Natural killer cell treated with Interleukin-12 subunit alpha and Interleukin-12 subunit beta and Interleukin-15 and Interleukin-18, amount 100 ng/mL, for 72 hours (primary cell): ENCODE measurements around the gene USP17L12. TPM values are rescaled to one million over a fixed set of nuclear protein-coding genes. Genes with fewer than 3 reads are reported as not detected.

ENCODE experiments used
- total RNA-seq, 2 donors: library from RNA; stranded (reverse); gene quantifications; one replicate each; pipeline ENCODE4 v1.2.3, GENCODE V29; 2022

Gene USP17L12
- total RNA-seq, 2 donors from 2014 or later, result not detected

Other genes with a start within 250 kb of the USP17L12 start
- not detected for gene FAM90A26, start 49.7 kb upstream of the USP17L12 start, total RNA-seq
- gene USP17L10, start 9.5 kb upstream of the USP17L12 start, total RNA-seq, result not detected
- not detected for gene USP17L11, start 4.7 kb upstream of the USP17L12 start, total RNA-seq
- not detected for gene USP17L13, start 4.7 kb downstream of the USP17L12 start, total RNA-seq
- gene USP17L15, start 14.2 kb downstream of the USP17L12 start, total RNA-seq, result not detected
- gene USP17L17, start 23.7 kb downstream of the USP17L12 start, total RNA-seq, result not detected
- gene USP17L18, start 28.5 kb downstream of the USP17L12 start, total RNA-seq, result not detected
- not detected for gene USP17L19, start 33.2 kb downstream of the USP17L12 start, total RNA-seq
- gene USP17L20, start 38.0 kb downstream of the USP17L12 start, total RNA-seq, result not detected
- gene USP17L21, start 42.7 kb downstream of the USP17L12 start, total RNA-seq, result not detected
- gene USP17L22, start 47.5 kb downstream of the USP17L12 start, total RNA-seq, result not detected
- gene USP17L24, start 105.0 kb downstream of the USP17L12 start, total RNA-seq, result not detected
- gene USP17L25, start 109.8 kb downstream of the USP17L12 start, total RNA-seq, result not detected
- gene USP17L26, start 114.5 kb downstream of the USP17L12 start, total RNA-seq, result not detected
- not detected for gene USP17L5, start 119.3 kb downstream of the USP17L12 start, total RNA-seq
- not detected for gene USP17L27, start 124.0 kb downstream of the USP17L12 start, total RNA-seq
- gene USP17L28, start 128.7 kb downstream of the USP17L12 start, total RNA-seq, result not detected
- not detected for gene USP17L29, start 133.5 kb downstream of the USP17L12 start, total RNA-seq
- not detected for gene USP17L30, start 143.0 kb downstream of the USP17L12 start, total RNA-seq
- gene DEFB131A, start 224.3 kb downstream of the USP17L12 start, total RNA-seq, result not detected